ENCODE measurements around the gene TRAP1. TPM values are rescaled to one million over a fixed set of nuclear protein-coding genes. Genes with fewer than 3 reads are reported as not detected.

Gene TRAP1
- polyA plus RNA-seq, 3 donors = 22.8 to 54.0 (median 22.9) TPM

- no peak for TF ChIP-seq CTCF (IDR thresholded peaks at IDR 0.05)
- no peaks in the 10 kb centered on the region for H3K9me3 ChIP-seq (replicated peaks in 1 of 2; ENCODE audit: control insufficient read depth in 1 of 2, insufficient read depth in 1 of 2, low read length in 2 of 2)
- H3K4me1 ChIP-seq (ENCODE audit: control insufficient read depth in 1 of 2, insufficient read depth in 2 of 2, low read length in 2 of 2) = no peaks in the 10 kb centered on the region
- intact Hi-C loops (cut with micrococcal nuclease) = no loop called here
- no peaks in the 10 kb centered on the region for H3K79me2 ChIP-seq (ENCODE audit: insufficient read depth, low read length)
- no peak overlapping the region for H3K4me3 ChIP-seq (replicated peaks in 1 of 3; ENCODE audit: low read depth in 2 of 3, low read length in 3 of 3)
- no peaks in the 10 kb centered on the region for H3K27me3 Mint-ChIP-seq (ENCODE audit: low read depth in 3 of 3)
- H3K36me3 Mint-ChIP-seq = peaks cover 71 to 89% of the 10 kb centered on the region in 2 donors
- WGBS (ENCODE audit: insufficient coverage) = 98% methylated on average over 18 of the region's 21 CpGs
- no peak overlapping the region for H3K27ac ChIP-seq (ENCODE audit: low read depth in 1 of 2, low read length in 2 of 2)
- no peaks in the 10 kb centered on the region for H4K20me1 ChIP-seq (ENCODE audit: insufficient read depth, low read length)
- peaks cover 66 to 86% of the 10 kb centered on the region in 2 donors for H3K36me3 ChIP-seq (replicated peaks in 1 of 2; ENCODE audit: control insufficient read depth in 1 of 2, insufficient read depth in 2 of 2, low read length in 2 of 2)
- DNase-seq = no peak
- no peak overlapping the region for H3K9ac ChIP-seq (ENCODE audit: insufficient read depth, low read length, poor library complexity, severe bottlenecking)
- peaks cover 0 to 2% (median 0%) of the 10 kb centered on the region in 7 donors for H3K9me3 Mint-ChIP-seq
- H2AFZ ChIP-seq (ENCODE audit: insufficient read depth, low read depth, low read length, poor library complexity, severe bottlenecking) = no peak overlapping the region
- no peak overlapping the region for H3K27ac Mint-ChIP-seq
- no peak overlapping the region for H3K4me2 ChIP-seq (replicated peaks; ENCODE audit: extremely low read depth, low read length, poor library complexity, severe bottlenecking)
- H3K27me3 ChIP-seq (ENCODE audit: control insufficient read depth in 2 of 2, insufficient read depth in 2 of 2, low read length in 2 of 2) = no peaks in the 10 kb centered on the region
- no peak overlapping the region for H3K4me3 Mint-ChIP-seq
- peaks cover 1% of the 10 kb centered on the region for H3K4me1 Mint-ChIP-seq
These were observed 61.7 kb downstream of the TRAP1 start for GRCh38 chr16:3655396-3656159.

- 92% methylated on average over 12 of the region's 12 CpGs for WGBS (ENCODE audit: insufficient coverage)
- no peak overlapping the region for H3K27ac Mint-ChIP-seq
- no peaks in the 10 kb centered on the region for H3K27me3 Mint-ChIP-seq (ENCODE audit: low read depth in 3 of 3)
- no peak overlapping the region for H3K27ac ChIP-seq (ENCODE audit: low read depth in 1 of 2, low read length in 2 of 2)
- peaks cover 1% of the 10 kb centered on the region for H3K4me1 Mint-ChIP-seq
- no peaks in the 10 kb centered on the region for H3K4me1 ChIP-seq (ENCODE audit: control insufficient read depth in 1 of 2, insufficient read depth in 2 of 2, low read length in 2 of 2)
- H3K4me3 ChIP-seq (replicated peaks in 1 of 3; ENCODE audit: low read depth in 2 of 3, low read length in 3 of 3) = no peak overlapping the region
- H3K4me3 Mint-ChIP-seq = no peak overlapping the region
- H3K79me2 ChIP-seq (ENCODE audit: insufficient read depth, low read length) = no peaks in the 10 kb centered on the region
- peaks cover 61 to 81% of the 10 kb centered on the region in 2 donors for H3K36me3 ChIP-seq (replicated peaks in 1 of 2; ENCODE audit: control insufficient read depth in 1 of 2, insufficient read depth in 2 of 2, low read length in 2 of 2)
- TF ChIP-seq CTCF (IDR thresholded peaks at IDR 0.05) = no peak
- H2AFZ ChIP-seq (ENCODE audit: insufficient read depth, low read depth, low read length, poor library complexity, severe bottlenecking) = no peak overlapping the region
- no peak overlapping the region for H3K9ac ChIP-seq (ENCODE audit: insufficient read depth, low read length, poor library complexity, severe bottlenecking)
- peaks cover 71 to 89% of the 10 kb centered on the region in 2 donors for H3K36me3 Mint-ChIP-seq
- H3K9me3 ChIP-seq (replicated peaks in 1 of 2; ENCODE audit: control insufficient read depth in 1 of 2, insufficient read depth in 1 of 2, low read length in 2 of 2) = no peaks in the 10 kb centered on the region
- H3K27me3 ChIP-seq (ENCODE audit: control insufficient read depth in 2 of 2, insufficient read depth in 2 of 2, low read length in 2 of 2) = no peaks in the 10 kb centered on the region
- no peak for DNase-seq
- H3K4me2 ChIP-seq (replicated peaks; ENCODE audit: extremely low read depth, low read length, poor library complexity, severe bottlenecking) = no peak overlapping the region
- H4K20me1 ChIP-seq (ENCODE audit: insufficient read depth, low read length) = no peaks in the 10 kb centered on the region
- intact Hi-C loops (cut with micrococcal nuclease) = no loop called here
- peaks cover 0 to 2% (median 0%) of the 10 kb centered on the region in 7 donors for H3K9me3 Mint-ChIP-seq
These were observed 62.3 kb downstream of the TRAP1 start for GRCh38 chr16:3655030-3655395.

Data from CD14-positive monocyte (primary cell).